Limb (tissue), 2 donors: Measurements from ENCODE around the gene AEN.
A peak's percentile ranks its signal among the peaks of the same experiment; 100 is the strongest.

Experiments used
- DNase-seq, 2 donors: peaks; one replicate each; pipeline ENCODE4 v3.0.0-alpha.2; 2016; ENCODE audit errors: extremely low spot score in 2 of 2

AEN gene

DNA sequence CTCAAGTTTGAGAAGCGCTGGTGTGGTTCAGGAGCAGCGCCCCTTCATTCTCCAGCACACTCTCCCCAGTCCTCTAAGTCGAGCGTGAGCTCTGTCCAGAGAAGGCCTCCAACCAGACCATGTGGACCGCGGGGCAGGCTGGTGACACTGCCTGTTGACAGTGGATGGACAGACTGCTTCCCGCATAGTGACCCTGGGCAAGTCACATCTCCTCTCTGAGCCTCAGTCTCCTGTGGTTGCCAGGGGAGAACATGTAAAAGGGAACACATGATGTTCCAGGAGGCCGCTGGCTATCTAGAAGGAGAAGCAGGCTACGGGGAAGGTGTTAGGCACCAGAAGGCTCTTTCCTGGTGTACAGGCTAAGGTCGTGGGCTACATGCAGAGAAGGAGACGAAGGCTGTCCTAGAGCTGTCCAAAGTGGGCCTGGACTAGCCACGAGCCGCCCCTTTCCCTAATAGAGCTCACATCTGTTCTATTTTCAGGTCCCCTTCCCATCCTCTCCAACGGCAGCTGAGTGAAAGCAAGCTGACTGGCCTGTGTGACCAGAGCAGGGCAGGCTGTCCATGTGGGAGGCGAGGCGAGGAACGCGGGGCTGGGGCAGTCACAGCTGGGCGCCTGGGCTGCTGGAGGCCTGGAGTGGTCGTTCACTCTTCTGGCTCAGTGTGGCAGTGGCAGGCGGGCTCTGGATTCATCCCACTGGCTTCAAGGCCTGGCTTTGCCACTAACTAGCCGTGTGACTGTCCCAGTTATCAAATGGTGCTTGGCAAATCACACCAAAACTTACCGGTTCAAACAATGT, 28.8 kb downstream of the AEN start:
- DNase-seq, result no peak

DNA sequence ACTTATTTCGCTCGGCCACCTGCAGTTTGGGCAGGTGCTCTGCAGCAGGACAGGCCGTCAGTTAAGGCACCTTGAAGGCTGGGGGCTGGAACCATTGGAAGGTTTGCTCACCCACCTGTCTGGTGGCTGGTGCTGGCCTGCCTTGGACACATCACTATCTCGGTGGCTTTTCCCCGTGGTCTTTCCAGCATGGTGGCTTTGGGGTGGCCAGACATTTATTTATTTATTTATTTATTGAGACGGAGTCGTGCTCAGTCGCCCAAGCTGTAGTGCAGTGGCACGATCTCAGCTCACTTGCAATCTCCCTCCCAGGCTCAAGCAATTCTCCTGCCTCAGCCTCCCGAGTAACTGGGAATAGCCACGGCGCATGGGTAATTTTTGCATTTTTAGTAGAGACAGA, 29.4 kb downstream of the AEN start:
- no peak for DNase-seq

DNA sequence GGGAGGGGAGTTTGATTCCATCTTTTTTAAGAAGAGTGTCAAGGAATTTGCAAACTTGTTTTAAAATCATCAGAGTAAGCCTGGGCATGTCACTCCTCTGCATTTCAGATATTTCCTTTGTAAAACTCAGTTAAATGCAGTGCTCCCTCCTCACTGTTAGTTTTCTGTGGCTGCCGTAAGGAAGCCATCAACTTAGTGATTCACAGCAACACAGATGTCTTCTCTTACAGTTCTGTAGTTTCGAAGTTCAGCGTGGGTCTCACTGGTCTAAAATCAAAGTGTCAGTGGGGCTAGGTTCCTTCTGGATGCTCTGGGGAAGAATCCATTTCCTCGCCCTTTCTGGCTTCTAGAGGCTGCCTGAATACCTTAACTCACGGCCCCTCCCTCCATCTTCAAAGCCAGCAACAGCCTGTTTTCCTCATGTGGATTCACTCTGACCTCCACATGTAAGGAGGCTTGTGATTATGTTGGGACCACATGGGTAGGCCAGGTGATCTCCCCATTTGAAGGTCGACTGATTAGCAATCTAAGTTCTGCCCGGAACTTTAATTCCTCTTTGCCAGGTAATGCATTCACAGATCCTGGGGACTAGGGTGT, 30.1 kb downstream of the AEN start:
- no peak for DNase-seq

DNA sequence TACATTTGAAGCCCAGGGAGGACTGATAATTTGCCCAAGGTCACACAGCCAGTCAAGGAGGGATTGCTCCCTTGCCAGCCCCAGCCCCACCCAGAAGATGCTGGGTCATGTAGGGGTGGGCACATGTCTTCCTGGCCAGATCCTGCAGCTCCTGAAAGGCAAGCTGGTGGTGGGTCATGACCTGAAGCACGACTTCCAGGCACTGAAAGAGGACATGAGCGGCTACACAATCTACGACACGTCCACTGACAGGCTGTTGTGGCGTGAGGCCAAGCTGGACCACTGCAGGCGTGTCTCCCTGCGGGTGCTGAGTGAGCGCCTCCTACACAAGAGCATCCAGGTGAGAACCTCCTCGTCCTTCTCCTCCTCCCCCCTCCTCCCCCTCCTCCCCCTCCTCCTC, 30.8 kb downstream of the AEN start:
- DNase-seq, result no peak

DNA sequence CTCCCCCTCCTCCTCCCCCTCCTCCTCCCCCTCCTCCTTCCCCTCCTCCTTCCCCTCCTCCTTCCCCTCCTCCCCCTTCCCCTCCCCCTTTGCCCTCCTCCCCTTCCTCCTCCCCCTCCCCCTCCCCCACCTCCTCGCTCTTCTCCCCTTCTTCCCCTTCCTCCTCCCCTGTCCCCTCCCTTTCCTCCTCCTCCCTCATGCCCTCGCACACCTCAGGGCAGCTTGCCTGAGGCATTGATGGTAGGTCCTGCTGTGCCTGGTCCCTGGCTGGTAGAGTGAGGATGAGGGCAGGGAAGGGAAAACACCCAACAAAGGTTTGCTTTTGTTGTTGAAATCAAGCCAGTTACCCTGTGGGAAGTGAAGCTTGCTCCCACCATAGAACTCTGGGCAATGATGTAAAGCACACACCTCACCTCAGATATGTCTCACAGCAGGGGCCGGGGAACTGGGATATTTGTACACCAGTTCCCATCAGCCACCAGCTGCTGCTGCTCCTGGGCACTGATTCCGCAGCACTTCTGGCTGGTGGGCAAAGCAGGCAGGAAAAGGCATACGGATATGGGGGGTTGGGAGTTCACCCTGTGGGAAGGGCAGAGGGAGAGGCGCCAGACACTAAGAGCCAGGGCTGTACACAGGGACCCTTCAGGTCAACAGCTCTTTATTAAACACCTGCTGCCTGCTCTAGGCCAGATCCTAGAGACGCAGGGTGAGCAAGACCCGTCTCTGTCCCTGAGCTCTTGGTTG, 31.5 kb downstream of the AEN start:
- DNase-seq, result no peak

DNA sequence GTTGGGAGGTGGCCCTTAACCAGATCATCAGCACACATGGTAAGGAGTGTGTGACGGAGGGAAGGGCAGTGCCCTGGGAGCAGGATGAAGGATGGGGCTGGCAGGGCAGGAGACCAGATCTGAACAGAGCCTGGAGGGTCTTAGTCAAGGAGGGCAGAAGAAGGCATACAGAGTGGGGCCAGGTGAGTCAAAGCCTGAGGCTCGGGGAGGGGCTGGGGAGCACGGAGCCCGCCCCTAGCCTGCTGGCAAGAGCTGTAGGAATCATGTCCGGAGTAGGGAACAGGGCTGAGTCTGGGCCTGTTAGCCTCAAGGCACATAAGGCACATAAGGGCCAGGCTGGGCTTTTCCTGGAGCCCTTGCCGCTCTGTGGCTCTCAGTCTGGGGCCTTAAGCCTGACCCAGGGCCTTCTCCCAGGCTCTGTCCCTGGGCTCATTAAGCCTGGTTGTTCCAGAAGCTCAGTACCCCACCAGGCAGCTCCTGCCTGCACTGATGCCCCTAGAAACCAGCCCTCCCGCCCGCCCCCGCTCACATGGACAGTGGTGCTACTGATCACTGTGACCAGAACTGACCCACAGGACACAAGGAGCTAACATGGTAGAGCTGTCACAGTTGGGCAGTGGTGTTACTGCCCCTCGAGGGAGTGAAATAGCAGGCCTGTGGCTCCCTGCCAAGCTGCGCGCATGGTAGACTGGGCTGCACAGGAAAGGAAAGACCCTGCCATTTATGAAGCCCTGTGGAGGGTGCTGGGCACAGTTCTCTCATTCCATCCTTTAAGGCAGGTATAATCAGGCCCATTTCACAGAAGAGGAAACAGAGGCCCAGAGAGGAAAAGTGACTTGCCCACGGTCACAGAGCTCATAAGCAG, 32.3 kb downstream of the AEN start:
- no peak for DNase-seq

DNA sequence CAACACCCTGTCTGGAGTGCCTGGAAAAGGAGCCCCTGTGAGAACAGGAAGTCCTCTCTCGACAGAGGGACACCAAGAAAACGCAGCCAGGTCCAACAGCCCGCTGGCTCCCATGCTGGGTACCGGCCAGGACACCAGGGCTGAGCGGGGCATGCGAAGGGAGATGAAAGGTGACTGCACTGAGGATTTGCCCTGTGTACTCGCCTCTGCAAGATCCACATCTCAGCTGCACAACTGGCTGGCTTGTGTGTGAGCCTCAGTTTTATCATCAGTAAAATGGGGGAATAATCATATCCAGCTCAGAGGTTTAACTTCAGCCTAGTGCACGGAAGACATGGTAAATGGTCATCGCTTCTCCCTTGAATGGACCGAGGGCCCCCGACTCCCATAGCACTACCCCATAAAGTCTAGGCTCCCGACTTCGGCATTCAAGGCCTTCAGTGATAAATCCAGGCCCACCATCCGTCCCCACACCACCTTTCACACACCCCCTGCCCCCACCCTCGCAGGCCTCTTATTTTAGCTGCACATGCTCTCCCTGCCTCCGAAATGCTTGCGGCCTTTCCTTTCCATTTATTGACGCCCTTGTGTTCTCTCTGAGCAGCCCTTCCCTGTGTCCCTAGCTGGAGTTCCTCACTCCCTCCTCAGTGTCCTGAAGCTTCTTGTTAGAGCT, 33.4 kb downstream of the AEN start:
- DNase-seq, result no peak

DNA sequence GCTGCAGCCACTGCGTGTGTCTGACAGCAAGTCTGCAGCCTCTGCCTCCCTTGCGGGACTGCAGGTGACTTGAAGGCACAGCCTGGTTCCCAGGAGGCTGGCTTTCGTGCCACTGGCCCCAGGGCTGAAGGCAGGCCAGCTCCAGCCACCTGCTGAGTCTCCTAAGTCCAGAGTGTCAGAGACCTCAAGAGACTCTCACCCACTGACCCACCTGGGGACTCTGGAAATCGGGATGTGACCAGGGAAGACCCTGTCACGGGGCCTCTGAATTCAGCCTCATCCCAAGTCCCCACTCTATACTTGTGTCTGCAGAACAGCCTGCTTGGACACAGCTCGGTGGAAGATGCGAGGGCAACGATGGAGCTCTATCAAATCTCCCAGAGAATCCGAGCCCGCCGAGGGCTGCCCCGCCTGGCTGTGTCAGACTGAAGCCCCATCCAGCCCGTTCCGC, 34.0 kb downstream of the AEN start:
- DNase-seq, result no peak

DNA sequence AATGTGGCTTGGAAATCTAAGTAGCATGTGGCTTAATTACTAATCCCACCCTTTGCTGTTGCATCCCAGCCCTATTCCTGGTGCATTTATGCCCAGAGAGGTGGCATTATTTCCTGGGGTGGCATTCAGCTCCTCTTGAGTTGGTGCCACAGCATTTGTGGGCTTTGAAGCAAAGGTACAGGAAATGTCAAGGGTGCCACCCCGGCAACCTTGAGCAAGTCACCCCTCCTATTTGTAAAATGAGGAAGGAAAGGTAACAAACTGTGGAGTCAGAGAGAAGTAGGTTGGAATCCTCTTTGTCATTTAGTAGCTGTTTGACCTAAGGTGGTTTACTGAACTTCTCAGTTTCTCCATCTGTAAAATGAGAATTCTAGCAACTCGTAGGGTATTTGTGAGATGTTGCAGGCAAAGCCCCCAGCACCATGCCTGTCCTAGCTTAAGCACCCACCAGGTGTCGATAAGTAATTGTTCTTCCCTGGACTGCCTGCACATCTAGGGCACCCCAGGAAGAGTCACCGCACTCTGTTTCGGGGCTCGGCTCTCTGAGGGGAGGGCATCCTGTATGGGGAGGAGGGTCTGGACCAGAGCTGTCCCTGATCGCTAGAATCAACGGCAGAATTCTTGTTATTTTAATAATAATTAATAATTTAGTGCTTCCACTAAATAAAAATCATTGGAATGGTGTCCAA, 34.8 kb downstream of the AEN start:
- DNase-seq, result no peak

DNA sequence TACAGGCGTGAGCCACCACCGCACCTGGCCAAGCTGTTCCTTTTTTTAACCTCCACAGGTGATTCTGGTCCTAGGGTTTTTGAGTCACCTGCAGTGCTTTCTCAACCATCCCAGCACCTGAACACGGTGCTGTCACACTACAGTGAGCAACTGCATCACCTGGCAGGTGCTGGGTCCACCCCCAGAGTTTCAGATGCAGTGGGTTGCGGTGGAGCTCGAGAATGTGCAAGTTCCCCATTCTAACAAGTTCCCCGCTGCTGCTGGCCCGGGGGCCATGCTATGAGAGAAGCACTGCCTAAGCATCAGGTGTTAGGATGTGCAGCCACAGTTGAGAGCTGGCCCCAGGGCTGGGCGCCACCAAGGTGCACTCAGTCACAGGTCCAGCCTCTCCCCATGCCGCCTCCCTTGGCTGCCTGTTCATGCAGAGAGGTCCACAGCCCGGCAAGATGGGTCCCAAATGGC, 35.7 kb downstream of the AEN start:
- no peak for DNase-seq

DNA sequence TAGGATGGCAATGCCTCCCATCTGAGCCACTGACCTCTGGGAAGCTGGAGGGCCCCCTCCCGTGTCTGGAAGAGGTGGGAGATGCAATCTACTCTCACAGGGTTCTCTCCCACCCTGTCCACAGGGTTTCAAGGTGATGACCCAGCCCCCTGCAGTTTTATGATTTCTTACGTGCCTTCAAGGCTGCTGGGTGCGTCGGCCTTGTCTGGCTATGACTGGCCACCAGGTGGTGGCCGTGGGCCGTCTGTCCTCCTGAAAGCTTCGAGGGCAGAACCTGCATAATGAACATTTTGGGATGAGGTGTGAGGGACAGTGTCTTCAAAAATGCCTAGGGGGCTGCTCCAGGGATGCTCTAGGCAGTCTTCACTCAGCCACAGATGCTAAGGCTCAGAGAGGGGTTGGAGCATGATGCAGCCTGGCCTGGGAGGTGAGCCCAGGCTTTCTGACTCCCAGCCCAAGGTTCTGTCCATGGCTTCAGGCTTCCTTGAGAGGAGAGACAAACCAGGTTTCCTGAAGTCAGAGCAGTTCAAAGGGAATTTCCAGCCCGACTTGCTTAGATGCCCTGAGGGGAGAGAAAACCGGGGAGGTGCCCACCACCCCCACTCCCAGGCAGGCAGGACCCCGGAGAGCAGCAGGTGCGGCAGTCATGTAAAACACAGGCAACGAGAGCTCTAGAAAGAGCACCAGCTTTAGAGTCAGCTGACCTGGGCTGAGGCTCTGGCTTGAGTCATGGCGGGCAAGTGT, 36.4 kb downstream of the AEN start:
- peak; percentile 72 to 76 for DNase-seq

DNA sequence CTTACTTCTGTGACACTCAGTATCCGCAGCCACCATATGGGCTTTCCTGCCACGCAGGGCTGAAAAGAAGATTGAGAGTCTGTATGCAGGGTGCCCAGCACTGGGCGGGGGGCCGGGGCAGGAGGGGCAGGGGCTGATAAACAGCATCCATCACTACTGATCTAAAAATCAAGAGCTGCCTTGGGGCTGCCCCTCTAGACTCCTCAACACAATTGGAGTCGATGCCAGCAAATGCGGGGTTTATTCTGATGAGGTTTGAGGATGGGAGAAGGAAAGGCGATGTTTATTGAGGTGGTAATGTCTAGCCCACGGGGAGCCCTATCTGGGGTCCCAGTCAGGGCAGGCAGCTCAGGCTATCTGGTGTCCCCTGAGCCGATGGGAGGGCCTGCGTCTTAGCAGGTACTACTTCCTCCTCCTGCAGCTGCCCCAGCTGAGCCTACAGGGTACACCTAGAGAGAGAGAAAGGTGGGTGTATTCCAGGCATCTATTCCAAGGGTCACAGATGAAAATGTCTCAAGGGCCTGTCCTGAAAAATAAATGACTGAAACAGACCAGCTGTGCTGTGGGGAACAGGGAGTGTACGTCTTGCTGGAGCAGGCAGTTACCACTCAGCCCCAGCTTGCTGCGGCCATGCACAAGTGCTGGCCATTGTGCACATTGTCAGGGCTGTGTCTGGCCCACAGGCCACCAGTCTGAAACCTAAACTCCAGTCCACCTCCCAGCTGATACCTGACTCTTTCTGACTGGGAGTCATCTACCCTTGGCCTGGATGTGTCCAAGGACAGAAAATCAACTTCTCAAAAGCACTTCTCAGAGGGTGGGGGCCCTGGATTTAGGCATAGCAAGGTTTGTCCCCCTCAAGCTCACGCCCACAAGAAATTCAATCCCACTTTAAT, 37.2 kb downstream of the AEN start:
- DNase-seq, result no peak

DNA sequence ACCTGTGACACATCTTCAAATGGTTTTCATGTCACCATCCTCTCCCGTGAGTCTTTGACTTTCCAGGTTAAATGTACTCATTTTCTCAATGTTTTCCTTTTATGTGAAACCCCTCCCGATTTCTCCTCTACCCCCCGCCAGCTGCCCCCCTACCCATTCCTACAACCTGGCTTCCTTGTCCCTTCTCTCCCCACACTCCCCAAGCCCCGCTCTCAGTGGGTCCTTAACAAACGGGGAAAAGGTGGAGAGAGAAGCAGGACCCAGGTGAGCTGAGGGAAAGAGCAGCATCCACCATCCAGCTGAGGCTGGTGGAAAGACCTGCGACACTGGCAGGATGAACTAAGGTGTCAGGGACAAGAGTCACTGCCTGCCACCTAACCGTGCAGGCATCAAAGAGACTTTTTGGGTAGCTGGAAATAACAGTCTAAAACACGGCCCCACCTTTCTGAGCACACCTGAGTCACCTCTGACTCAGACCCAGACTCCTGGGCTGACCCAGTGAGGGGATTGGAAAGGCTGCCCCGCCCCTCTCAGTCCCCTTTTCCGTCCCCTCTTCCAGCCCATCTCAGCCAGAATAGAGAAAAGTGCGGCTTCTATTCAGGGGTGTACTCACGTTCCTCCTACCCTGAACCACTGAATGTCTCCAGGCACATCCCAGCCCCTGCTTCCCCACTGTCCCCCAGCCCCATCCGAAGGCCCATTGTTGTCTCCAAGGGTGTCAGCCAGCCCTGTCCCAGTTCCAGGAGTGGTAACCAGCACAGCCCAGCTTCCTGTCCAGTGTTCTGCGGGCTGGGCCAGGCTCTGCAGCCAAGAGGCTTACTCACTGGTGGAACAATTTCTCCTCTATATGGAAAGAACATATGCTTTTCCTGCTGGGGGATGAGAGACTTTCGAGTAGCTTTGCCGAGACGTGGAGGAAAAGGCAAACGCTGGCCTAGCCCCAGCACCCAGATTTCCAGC, 38.1 kb downstream of the AEN start:
- DNase-seq, result peak; percentile 56 to 67

DNA sequence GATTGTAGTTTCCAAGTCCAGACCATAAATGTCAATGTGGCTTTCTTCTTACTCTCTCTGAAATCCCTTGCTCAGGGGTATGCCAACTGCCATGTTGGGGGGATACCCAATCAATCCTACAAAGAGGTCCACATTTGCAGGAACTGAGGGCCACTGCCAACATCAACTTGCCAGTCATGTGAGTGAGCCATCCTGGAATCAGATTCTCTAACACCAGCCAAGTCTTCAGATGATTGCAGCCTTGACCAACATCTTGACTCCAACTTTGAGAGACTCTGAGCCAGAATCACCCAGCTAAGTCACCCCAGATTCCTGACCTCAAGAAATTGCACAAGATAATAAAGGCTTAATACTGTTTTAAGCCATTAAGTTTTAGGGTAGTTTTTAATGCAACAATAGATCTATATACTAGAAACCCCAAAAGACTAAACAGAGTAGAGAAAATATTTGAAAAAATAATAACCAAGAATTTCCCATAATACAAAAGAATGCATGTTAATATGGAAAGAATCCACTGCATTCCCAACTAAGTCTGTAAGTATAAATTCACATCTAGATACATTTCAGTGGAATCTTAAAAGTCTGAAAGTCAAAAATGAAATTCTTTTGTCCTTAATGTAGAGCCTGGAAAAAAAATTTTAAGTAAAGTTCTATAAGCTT, 40.0 kb downstream of the AEN start:
- no peak for DNase-seq

DNA sequence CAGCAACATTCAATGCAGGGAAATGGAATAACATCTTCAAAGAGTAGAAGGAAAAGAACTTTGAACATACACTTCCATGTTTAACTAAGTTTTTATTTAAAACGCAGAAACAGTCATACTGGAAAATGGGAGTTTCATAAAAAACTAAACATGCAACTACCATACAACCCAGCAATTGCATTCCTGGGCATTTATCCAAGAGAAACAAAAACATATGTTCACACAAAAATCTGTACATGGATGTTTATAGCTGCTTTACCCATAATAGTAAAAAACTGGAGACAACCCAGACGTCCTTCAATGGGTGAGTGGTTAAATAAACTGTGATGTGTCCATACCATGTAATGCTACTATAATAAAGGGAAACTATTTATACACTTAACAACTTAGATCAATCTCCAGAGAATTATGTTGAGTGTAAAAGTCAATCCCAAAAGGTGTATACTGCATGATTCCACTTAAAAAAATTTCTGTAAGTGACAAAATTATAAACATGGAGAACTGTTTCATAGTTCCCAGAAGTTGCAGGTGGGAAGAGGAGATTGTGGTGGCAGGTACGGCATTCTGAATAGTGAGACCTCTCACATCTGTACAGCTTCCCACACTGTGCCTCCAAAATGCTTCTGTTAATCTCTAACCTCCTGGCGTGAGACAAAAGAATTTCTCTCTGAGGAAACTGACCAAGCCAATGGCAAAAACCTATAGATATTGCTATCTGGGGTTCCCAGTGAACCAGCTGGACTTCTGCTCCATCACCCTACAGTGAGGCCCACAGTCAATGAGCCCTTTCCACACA, 40.8 kb downstream of the AEN start:
- peak in 1 of 2 donors; percentile 78 for DNase-seq

DNA sequence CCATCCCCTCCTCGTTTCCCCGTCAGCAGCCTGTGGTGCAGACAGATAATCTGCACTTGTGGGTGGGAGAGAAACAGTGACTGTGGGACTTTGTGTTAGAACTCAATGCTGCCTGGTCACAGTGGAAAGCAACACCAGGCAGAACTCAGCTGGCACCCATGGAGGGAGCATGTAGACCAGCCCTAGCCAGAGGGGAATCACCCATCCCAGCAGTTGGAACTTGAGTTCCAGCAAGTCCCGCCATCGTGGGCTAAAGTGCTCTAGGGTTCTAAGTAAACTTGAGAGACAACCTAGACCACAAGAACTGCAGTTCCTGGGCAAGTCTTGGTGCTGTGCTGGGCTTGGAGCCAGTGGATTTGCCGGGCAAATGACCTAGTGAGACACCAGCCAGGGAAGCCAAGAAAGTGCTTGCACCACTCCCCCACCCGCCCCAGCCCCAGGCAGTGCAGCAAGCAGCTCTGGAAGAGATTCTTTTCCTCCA, 42.0 kb downstream of the AEN start:
- no peak for DNase-seq
